ENCODE measurements around the gene SHC4. TPM values are rescaled to one million over a fixed set of nuclear protein-coding genes. Genes with fewer than 3 reads are reported as not detected.

SHC4 gene
- total and polyA plus RNA-seq, 9 of the 15 experiments (the other 6 are each of a cell fraction or from before 2014, with no cell fraction given), result 0.43 to 1.2 (median 0.67) TPM

GRCh38 chr15:48946074-48946839 is 17.5 kb downstream of the SHC4 start (continued):
- TF ChIP-seq SAFB (IDR thresholded peaks at IDR 0.05; ENCODE audit: borderline replicate concordance, low read depth, low read length), result no peak
- TF ChIP-seq NCOA4 (IDR thresholded peaks at IDR 0.05; ENCODE audit: partially characterized antibody), result no peak
- no peak for TF ChIP-seq ELK1 (CRISPR knock-in tag; IDR thresholded peaks at IDR 0.05)
- no peak for TF ChIP-seq IFI16 (CRISPR knock-in tag; IDR thresholded peaks at IDR 0.05)
- TF ChIP-seq TBL1XR1 (IDR thresholded peaks at IDR 0.05; ENCODE audit: low read length in 2 of 2), result no peak
- TF ChIP-seq HOXB6 (CRISPR knock-in tag; IDR thresholded peaks at IDR 0.05; ENCODE audit: borderline replicate concordance), result no peak
- no peak for TF ChIP-seq TFAM (CRISPR knock-in tag; conservative IDR thresholded peaks at IDR 0.05)
- TF ChIP-seq GATAD2B (IDR thresholded peaks at IDR 0.05; ENCODE audit: borderline replicate concordance), result no peak
- no peak for TF ChIP-seq RUNX1 (IDR thresholded peaks at IDR 0.05; ENCODE audit: low read depth)
- no peak for TF ChIP-seq CHD4 (IDR thresholded peaks at IDR 0.05; ENCODE audit: insufficient read depth, insufficient replicate concordance, low read depth, low read length, poor library complexity, severe bottlenecking)
- TF ChIP-seq YBX1 (IDR thresholded peaks at IDR 0.05), result no peak
- TF ChIP-seq CREB3L1 (IDR thresholded peaks at IDR 0.05; ENCODE audit: borderline replicate concordance, low read depth), result no peak
- no peak for TF ChIP-seq KLF16 (IDR thresholded peaks at IDR 0.05)
- TF ChIP-seq ZBTB9 (CRISPR knock-in tag; IDR thresholded peaks at IDR 0.05), result no peak
- TF ChIP-seq ZNF175 (CRISPR knock-in tag; IDR thresholded peaks at IDR 0.05; ENCODE audit: low read depth), result no peak

All from K562 (cell line).